Heart left ventricle (tissue), 13 donors: Measurements from ENCODE around the gene NAPA.

Experiments used
- CTCF ChIP-seq, 12 donors: fragments of 200-600 bp; sonication (generic) in 4 of 12; IDR thresholded peaks; one replicate each; pipeline versions ENCODE4 v1.5.0 to v1.8.0; 2018 to 2022; ENCODE audit warnings: antibody characterized with exemption in 12 of 12, mild to moderate bottlenecking in 5 of 12
- POLR2A ChIP-seq, 2 donors: fragments of 450-650 bp; IDR thresholded peaks; one replicate each; pipeline ENCODE4 v1.6.1; 2017; ENCODE audit warnings: antibody characterized with exemption in 2 of 2, mild to moderate bottlenecking in 2 of 2, moderate library complexity in 2 of 2
- donor health status: ischemic (EF 13 %, LVEDD 7.1; RV severe dilation, severe dysfunction).
- donor health status: DM: no; HTN: yes; CAD: no.
- donor health status: DM: no; HTN: no; CAD: no.
- donor health status: ischemic (EF 25% LVEDD 6.9; RV normal size, moderate dysfunction).
- donor health status: ischemic (EF 25% LVEDD 5.7; RV mildly dilated, moderate dysfunction).
- donor health status: ischemic (EF 35%, LVEDD 5.7; RV mildly dilated, moderate dysfunction).
- donor health status: nonischemic (EF 11% LVEDD 7.7; RV severe dilation, severe dysfunction).
- donor health status: DM: yes; HTN: yes; CAD: no.
- donor health status: PGD.
- donor health status: ischemic (EF 29% LVEDD 5.4; RV normal size, mild dysfunction).
- donor health status: nonischemic (EF 23%, LVEDD 6.1; RV moderate dilation, normal function).

- TF ChIP-seq CTCF (IDR thresholded peaks at IDR 0.05) (no peak), POLR2A (IDR thresholded peaks at IDR 0.05) (no peak)
Observed at GRCh38 chr19:47529018-47529742, 14.3 kb upstream of the NAPA start.
